ENCODE results near the gene ZNF697. TPM values are rescaled to one million over a fixed set of nuclear protein-coding genes. Genes with fewer than 3 reads are reported as not detected.
"Not testable (repeated sequence)": the region's sequence is repeated elsewhere in the genome, so short reads cannot be mapped to it uniquely, and the experiment has no call there.

Gene ZNF697
- total RNA-seq, 4 donors from 2014 or later: 2.3 to 5.4 (median 3.6) TPM

DNA sequence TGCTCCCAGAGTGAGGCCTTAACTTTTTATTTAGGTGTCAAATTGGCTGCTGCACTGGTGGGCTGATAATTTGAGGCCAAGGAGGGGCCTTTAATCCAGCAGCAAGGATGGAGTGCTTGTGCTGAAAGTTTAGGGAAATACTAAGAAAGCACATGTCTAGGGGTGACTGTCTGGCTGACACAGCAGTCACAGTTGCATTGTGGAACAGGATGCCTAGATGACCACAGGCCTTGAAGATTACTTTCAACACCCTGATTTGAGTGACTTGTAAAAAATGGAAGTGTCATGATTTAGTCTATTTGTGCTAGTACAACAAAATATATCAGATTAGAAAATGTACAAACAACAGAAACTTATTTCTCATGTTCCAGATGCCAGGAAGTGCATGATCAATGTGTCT is 57.7 kb downstream of the ZNF697 start:
- TF ChIP-seq, protein P1, sequence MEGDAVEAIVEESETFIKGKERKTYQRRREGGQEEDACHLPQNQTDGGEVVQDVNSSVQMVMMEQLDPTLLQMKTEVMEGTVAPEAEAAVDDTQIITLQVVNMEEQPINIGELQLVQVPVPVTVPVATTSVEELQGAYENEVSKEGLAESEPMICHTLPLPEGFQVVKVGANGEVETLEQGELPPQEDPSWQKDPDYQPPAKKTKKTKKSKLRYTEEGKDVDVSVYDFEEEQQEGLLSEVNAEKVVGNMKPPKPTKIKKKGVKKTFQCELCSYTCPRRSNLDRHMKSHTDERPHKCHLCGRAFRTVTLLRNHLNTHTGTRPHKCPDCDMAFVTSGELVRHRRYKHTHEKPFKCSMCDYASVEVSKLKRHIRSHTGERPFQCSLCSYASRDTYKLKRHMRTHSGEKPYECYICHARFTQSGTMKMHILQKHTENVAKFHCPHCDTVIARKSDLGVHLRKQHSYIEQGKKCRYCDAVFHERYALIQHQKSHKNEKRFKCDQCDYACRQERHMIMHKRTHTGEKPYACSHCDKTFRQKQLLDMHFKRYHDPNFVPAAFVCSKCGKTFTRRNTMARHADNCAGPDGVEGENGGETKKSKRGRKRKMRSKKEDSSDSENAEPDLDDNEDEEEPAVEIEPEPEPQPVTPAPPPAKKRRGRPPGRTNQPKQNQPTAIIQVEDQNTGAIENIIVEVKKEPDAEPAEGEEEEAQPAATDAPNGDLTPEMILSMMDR (IDR thresholded peaks at IDR 0.05): no peak
- TF ChIP-seq POLR2A (IDR thresholded peaks at IDR 0.05): no peak
- intact Hi-C loops (cut with DNase I; ENCODE audit: low total_unique reads): no loop called here
- H3K4me3 ChIP-seq (ENCODE audit: low read depth, poor library complexity, severe bottlenecking): no peak overlapping the region
- DNase-seq (ENCODE audit: low spot score in 2 of 2): no peak

DNA sequence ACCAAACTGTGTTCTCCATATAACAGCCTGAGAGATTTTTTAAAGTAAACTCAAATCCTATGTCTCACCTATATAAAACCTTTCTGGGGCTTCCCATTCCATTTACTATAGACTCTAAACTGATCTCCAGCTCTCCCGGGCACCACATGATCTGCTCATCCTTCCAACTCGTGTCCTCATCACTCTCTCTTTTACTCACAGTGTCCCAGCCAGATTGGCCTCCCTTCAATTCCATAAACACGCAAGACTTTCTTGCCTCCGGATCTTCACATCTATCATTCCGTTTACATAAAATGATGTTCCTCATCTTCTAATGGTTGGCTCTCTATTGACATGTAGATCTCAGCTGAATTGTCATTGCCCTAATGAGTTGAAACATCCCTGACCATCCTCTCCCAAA is 59.4 kb downstream of the ZNF697 start:
- intact Hi-C loops (cut with DNase I; ENCODE audit: low total_unique reads): no loop called here
- H3K4me3 ChIP-seq (ENCODE audit: low read depth, poor library complexity, severe bottlenecking): no peak overlapping the region
- peak in 1 of 2 donors; percentile 41 for DNase-seq (ENCODE audit: low spot score in 2 of 2)
- 68 to 82% methylated on average over 5 of the region's 5 CpGs for WGBS, 2 donors
- TF ChIP-seq POLR2A (IDR thresholded peaks at IDR 0.05): no peak
- TF ChIP-seq, protein P1 (IDR thresholded peaks at IDR 0.05): no peak

DNA sequence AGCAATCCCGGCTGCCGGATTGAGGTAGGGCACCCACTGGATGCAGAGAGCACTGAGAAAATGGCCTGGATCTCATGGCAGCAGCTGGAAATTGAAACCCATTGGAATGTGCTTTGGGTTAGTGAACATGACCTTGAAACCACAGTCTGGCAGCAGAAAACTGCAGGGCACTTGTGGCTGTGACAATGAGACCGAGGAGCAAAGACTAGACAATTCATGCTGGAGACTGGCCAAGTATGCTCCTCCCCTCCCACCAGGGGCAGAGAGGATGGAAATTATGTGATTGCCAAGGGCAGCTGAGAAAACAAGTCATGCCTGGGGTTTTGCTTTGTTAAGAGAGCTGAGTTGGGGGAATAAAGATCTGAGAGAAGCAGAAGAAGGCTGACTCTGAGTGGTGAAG is 60.7 kb downstream of the ZNF697 start:
- no peak overlapping the region for H3K4me3 ChIP-seq (ENCODE audit: low read depth, poor library complexity, severe bottlenecking)
- 68 to 76% methylated on average over 3 of the region's 3 CpGs for WGBS, 2 donors
- TF ChIP-seq POLR2A (IDR thresholded peaks at IDR 0.05): no peak
- TF ChIP-seq, protein P1 (IDR thresholded peaks at IDR 0.05): no peak
- intact Hi-C loops (cut with DNase I; ENCODE audit: low total_unique reads): no loop called here
- no peak for DNase-seq (ENCODE audit: low spot score in 2 of 2)

GRCh38 chr1:119585801-119586200 is 62.3 kb downstream of the ZNF697 start:
- not testable (repeated sequence) for DNase-seq (ENCODE audit: low spot score in 2 of 2)

DNA sequence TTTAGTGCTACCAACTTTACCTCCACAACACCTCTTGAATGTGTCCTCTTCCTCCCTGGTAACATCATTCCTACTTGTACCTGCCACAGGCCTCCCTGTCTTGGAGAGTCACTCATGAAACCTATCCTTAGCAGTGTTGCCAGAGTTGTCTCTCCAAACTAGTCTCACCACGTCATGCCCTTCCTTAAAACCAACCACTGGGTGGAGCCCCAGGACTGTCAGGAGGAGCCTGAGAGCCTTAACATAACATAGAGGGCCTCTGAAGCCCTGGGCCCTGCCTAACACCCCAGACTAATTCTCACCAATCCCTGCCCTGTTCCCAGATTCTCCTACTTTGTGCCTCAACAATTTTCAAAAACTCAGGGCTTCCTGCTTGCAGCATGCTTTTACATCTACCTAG is 65.3 kb downstream of the ZNF697 start:
- intact Hi-C loops (cut with DNase I; ENCODE audit: low total_unique reads): no loop called here
- no peak for TF ChIP-seq POLR2A (IDR thresholded peaks at IDR 0.05)
- TF ChIP-seq, protein P1 (IDR thresholded peaks at IDR 0.05): no peak
- peak in 1 of 2 donors; percentile 47 for DNase-seq (ENCODE audit: low spot score in 2 of 2)
- no peak overlapping the region for H3K4me3 ChIP-seq (ENCODE audit: low read depth, poor library complexity, severe bottlenecking)
- 0% methylated on average over 1 of the region's 1 CpG for WGBS, 2 donors

More at GRCh38 chr1:119585801-119586200, 62.3 kb downstream of the ZNF697 start:
- intact Hi-C loops (cut with DNase I; ENCODE audit: low total_unique reads); H3K4me3 ChIP-seq (ENCODE audit: low read depth, poor library complexity, severe bottlenecking): not testable (repeated sequence)
- 88 to 96% methylated on average over 2 of the region's 2 CpGs for WGBS, 2 donors

DNA sequence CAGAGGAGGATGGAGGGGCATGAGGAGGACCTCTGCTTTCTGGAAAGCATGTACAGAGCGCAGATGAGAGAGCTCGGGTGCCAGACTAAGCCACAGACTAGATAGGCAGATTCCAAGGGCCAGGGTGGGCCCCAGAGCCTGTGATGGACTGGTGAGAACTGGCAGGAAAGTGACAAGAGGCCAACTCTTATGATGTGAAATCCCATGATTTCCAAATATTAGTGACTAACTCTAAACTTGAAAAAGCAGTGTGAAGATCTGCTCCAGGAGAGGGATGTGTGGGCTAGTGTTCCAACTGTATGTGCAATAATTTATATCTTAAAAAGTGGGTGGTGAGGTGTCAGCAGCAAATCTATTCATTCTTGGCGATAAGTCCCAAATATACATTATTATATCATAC is 67.0 kb downstream of the ZNF697 start:
- WGBS, 2 donors: 93 to 96% methylated on average over 3 of the region's 3 CpGs
- DNase-seq (ENCODE audit: low spot score in 2 of 2); intact Hi-C loops (cut with DNase I; ENCODE audit: low total_unique reads); H3K4me3 ChIP-seq (ENCODE audit: low read depth, poor library complexity, severe bottlenecking): not testable (repeated sequence)

GRCh38 chr1:119573886-119574285 is 74.2 kb downstream of the ZNF697 start:
- TF ChIP-seq, protein P1 (IDR thresholded peaks at IDR 0.05): no peak
- no peak for TF ChIP-seq POLR2A (IDR thresholded peaks at IDR 0.05)
- no peak for DNase-seq (ENCODE audit: low spot score in 2 of 2)
- intact Hi-C loops (cut with DNase I; ENCODE audit: low total_unique reads): no loop called here
- H3K4me3 ChIP-seq (ENCODE audit: low read depth, poor library complexity, severe bottlenecking): no peak overlapping the region
- 88 to 90% methylated on average over 5 of the region's 5 CpGs for WGBS, 2 donors

DNA sequence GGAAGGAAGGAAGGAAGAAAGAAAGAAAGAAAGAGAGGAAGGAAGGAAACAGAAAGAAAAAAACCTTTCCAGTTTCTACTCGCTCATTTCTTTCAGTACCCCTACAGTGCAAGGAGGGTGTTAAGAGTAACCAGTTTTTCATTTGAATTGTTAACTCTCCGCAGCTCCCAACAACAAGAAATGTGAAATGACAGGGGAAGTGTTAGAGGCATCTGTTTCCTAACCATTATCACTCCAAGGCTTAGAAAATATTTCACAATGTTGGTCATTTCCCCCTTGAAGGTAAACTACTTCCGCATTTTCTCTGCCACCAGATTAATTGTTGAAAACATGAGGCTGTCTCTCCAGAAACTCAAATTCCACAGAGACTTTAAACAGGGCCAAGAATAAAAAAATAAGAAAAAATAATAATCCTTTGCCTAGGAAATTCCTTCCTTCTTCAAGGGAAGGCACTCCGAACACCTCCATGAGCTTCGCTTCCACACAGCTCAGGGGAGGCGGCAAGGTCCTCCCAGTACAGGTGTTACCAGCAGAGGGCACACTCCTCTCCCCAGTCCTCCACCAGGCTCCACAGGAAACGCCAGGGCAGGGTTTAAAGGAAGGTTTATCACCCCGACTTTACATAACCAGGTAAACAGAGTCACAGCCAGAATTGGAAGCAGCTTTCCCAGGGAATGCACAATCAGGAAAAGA is 78.0 kb downstream of the ZNF697 start:
- intact Hi-C loops (cut with DNase I; ENCODE audit: low total_unique reads); DNase-seq (ENCODE audit: low spot score in 2 of 2); H3K4me3 ChIP-seq (ENCODE audit: low read depth, poor library complexity, severe bottlenecking): not testable (repeated sequence)
- WGBS, 2 donors: 78 to 80% methylated on average over 6 to 7 of the region's 8 CpGs

All from lower leg skin (tissue), 4 donors.